ENCODE data around the gene SEMA3F. TPM values are rescaled to one million over a fixed set of nuclear protein-coding genes. Genes with fewer than 3 reads are reported as not detected.

The SEMA3F gene
- total RNA-seq, 3 donors from 2014 or later, result 10.7 to 15.3 (median 14.6) TPM

GRCh38 chr3:50187750-50188149 lies 32.6 kb downstream of the SEMA3F start:
- TF ChIP-seq CTCF (IDR thresholded peaks at IDR 0.05), result no peak
- H3K4me3 ChIP-seq, result no peak overlapping the region
- no peaks in the 10 kb centered on the region for H3K4me1 ChIP-seq (ENCODE audit: low read depth)
- intact Hi-C loops (cut with DNase I, micrococcal nuclease), result loop anchor here in 1 of 2 donors (5.0 kb wide), 1 partner anchor 65 kb away; no protein-coding TSS in a partner anchor
- DNase-seq (no peak), ATAC-seq (no peak)
- H3K9me3 ChIP-seq, result no peaks in the 10 kb centered on the region
- no peaks in the 10 kb centered on the region for H3K36me3 ChIP-seq (ENCODE audit: low read depth)

- Histone ChIP-seq H3K9me3 (no peaks in the 10 kb centered on the region), H3K36me3 (ENCODE audit: low read depth) (no peaks in the 10 kb centered on the region), H3K4me3 (no peak overlapping the region), H3K4me1 (ENCODE audit: low read depth) (peaks cover 4% of the 10 kb centered on the region)
- peak; percentile 49 for TF ChIP-seq CTCF (IDR thresholded peaks at IDR 0.05)
- DNase-seq, result peak in 2 of 3 donors; percentile 79 to 87
- intact Hi-C loops (cut with DNase I, micrococcal nuclease), result loop anchor here in 1 of 2 donors (5.0 kb wide), 1 partner anchor 67 kb away; no protein-coding TSS in a partner anchor
- peak; percentile 79 for ATAC-seq
Measured at GRCh38 chr3:50189274-50189673, 34.1 kb downstream of the SEMA3F start.

GRCh38 chr3:50189989-50190388 lies 34.9 kb downstream of the SEMA3F start:
- no peaks in the 10 kb centered on the region for H3K36me3 ChIP-seq (ENCODE audit: low read depth)
- no peak for DNase-seq
- TF ChIP-seq CTCF (IDR thresholded peaks at IDR 0.05), result no peak
- no peak for ATAC-seq
- intact Hi-C loops (cut with DNase I, micrococcal nuclease), result loop anchor here (1.0 to 10.0 kb wide), 4 partner anchors 37 to 85 kb away; partner anchors contain the start of gene LSMEM2 (in 2 of the 2)
- H3K4me1 ChIP-seq (ENCODE audit: low read depth), result peaks cover 6% of the 10 kb centered on the region
- H3K4me3 ChIP-seq, result no peak overlapping the region
- no peaks in the 10 kb centered on the region for H3K9me3 ChIP-seq

GRCh38 chr3:50190936-50191660 lies 36.0 kb downstream of the SEMA3F start, which contains the start of gene GNAT1:
GNAT1 (plus strand) TSS chr3:50191610; CDS start chr3:50191726, 116 bp downstream.
- ATAC-seq (peak; percentile 21), DNase-seq (no peak)
- H3K9me3 ChIP-seq, result no peaks in the 10 kb centered on the region
- intact Hi-C loops (cut with DNase I, micrococcal nuclease), result loop anchor here (1.0 to 10.0 kb wide), 3 partner anchors 36 to 84 kb away; partner anchors contain the start of gene LSMEM2 (in 2 of the 2)
- no peaks in the 10 kb centered on the region for H3K36me3 ChIP-seq (ENCODE audit: low read depth)
- peaks cover 6% of the 10 kb centered on the region for H3K4me1 ChIP-seq (ENCODE audit: low read depth)
- TF ChIP-seq CTCF (IDR thresholded peaks at IDR 0.05), result no peak
- H3K4me3 ChIP-seq, result no peak within 1 kb of the TSS

GRCh38 chr3:50192124-50192523 lies 37.0 kb downstream of the SEMA3F start:
- Histone ChIP-seq H3K4me3 (no peak overlapping the region), H3K4me1 (ENCODE audit: low read depth) (peaks cover 6% of the 10 kb centered on the region), H3K9me3 (no peaks in the 10 kb centered on the region), H3K36me3 (ENCODE audit: low read depth) (no peaks in the 10 kb centered on the region)
- intact Hi-C loops (cut with DNase I, micrococcal nuclease), result loop anchor here (2.0 to 10.0 kb wide), 3 partner anchors 35 to 83 kb away; partner anchors contain the start of gene LSMEM2 (in 2 of the 2)
- no peak for TF ChIP-seq CTCF (IDR thresholded peaks at IDR 0.05)
- DNase-seq (no peak), ATAC-seq (no peak)
